COLO829 (cell line): Measurements from ENCODE around the gene MACROD1.
"Not testable (repeated sequence)": the region's sequence is repeated elsewhere in the genome, so short reads cannot be mapped to it uniquely, and the experiment has no call there.

Experiments
- DNase-seq: peaks from one replicate; pipeline ENCODE4 v3.0.0; 2012; ENCODE audit warnings: low spot score

MACROD1 gene

GRCh38 chr11:63997801-63998337 is 168.0 kb downstream of the MACROD1 start:
- DNase-seq = no peak

- no peak for DNase-seq
Observed at GRCh38 chr11:63997104-63997700, 168.7 kb downstream of the MACROD1 start.

DNA sequence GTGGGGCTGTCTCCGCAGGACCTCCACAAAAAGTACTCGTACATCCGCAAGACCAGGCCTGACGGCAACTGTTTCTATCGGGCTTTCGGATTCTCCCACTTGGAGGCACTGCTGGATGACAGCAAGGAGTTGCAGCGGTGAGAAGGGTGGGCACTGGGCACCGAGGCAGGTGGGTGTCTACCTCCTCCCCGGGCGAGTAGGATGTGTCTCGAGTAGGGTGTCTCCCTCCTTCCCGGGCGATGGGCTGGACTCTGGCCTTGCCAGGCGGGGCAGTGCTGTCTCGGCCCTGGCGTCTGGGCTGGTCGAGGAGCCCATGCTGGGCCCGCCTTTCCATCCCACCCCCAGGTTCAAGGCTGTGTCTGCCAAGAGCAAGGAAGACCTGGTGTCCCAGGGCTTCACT is 169.4 kb downstream of the MACROD1 start:
- DNase-seq = no peak

GRCh38 chr11:63993993-63994392 is 171.9 kb downstream of the MACROD1 start:
- DNase-seq = no peak

DNA sequence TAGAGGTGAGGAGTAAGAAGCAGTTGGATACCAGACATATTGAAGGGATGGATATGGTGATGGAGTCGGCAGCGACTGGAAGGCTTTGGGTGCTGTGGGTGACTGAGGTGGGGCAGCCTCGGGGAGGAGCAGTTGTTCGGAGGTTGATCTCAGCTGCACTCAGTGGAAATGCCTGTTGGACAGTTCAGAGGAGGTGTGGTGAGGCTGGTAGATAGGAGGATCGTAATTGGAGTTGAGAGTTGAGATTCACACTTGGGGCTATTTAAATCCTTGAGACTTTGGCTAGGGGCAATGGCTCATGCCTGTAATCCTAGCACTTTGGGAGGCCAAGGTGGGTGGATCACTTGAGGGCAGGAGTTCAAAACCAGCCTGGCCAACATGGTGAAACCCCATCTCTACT is 172.8 kb downstream of the MACROD1 start:
- DNase-seq = no peak

- DNase-seq = no peak
Observed at GRCh38 chr11:63991558-63991957, 174.4 kb downstream of the MACROD1 start.

DNA sequence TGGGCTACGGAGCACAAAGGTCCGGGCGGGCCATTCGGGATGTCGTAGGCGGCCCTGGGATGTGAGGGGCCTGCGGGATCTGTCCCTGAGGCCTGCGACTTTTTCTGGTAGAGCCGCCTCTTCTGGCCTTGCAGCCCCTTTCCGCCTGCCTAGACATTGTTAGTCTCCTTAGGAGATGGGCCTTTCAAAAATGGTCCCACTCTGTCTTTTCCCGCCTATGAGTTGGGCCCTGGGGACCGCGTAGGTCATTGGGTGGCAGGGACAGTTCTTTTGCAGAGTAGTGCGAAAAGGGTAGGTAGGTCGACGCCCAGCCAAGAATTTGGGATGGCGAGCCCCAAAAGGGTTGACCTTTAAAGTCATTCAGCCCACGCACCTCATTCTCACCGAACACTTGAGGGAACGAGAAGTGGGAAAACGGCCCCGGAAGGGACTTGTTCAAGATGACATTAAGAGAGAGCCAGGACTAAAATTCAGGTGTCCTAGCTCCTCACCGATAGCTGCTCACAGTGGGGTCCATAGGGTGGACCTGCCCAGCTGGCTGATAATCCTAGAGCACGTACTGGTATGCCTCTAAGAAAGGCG is 178.9 kb downstream of the MACROD1 start:
- no peak for DNase-seq

GRCh38 chr11:63986156-63986931 is 179.6 kb downstream of the MACROD1 start, which contains the start of gene OTUB1:
Gene OTUB1, plus strand, starts transcription at chr11:63986438. Its CDS starts 19 bp downstream, at chr11:63986457.
- peak; percentile 93 for DNase-seq

DNA sequence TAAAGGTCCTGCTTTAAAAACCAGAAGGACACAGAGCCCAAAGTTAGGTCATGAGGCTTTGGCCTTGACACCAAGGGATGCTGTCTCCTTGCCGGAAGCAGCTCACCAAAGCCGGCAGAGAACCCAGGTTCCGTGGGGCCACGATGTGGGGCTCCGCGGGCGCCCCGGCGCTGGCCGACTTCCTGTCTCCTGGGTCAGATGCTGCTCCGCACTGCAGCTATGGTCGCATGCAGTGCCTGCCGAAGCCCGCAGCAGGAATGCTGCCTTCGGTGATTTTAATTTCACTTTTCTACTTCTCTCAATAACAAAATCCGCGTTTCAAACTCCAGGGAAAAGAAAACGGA is 180.1 kb downstream of the MACROD1 start:
- no peak for DNase-seq

DNA sequence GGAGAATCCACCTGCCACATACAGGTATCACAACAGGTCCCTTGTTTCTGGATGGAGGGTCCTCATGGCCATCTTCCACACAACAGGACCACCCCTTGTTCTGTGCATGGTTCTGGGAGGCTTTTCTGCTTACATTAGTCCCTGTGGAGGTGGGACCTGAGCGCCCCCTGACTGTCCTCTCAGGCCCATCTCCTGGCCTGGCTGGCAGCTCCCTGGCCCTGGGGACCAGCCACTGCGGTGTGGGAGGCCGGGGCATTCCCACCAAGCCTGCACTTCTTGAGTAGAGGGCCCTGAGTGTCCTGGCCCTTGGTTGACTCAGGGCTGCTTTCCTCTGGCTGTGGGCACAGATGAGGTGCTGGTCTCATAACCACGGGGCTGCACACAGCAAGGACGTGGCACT is 186.5 kb downstream of the MACROD1 start:
- DNase-seq = no peak

GRCh38 chr11:63978551-63979239 is 187.2 kb downstream of the MACROD1 start:
- no peak for DNase-seq

- peak; percentile 99 for DNase-seq
Observed at GRCh38 chr11:63974259-63975143, 191.4 kb downstream of the MACROD1 start, which contains the start of gene COX8A. Gene COX8A, plus strand, starts transcription at chr11:63974620. Its CDS starts 61 bp downstream, at chr11:63974681.

GRCh38 chr11:63973912-63974258 is 192.0 kb downstream of the MACROD1 start:
- not testable (repeated sequence) for DNase-seq

DNA sequence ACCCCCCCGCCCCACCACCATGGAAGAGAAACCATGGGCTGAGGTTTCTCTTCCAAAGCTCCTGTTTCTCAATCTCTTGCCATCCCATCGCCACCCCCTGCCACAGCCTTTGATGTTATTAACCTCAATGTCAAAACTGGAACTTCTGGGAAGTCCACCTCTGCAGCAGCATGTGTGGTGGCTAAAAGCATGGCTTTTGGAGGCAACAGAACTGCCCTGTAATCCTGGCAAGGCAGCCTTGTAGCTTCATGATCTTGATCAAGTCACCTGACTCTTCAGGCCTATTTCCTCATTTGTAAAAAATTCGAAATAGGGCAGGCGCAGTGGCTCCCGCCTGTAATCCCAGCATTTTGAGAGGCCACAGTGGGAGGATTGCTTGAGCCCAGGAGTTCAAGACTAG is 195.0 kb downstream of the MACROD1 start:
- no peak for DNase-seq

GRCh38 chr11:63969461-63969860 is 196.5 kb downstream of the MACROD1 start:
- no peak for DNase-seq

- no peak for DNase-seq
Observed at GRCh38 chr11:63966444-63966843, 199.5 kb downstream of the MACROD1 start.

DNA sequence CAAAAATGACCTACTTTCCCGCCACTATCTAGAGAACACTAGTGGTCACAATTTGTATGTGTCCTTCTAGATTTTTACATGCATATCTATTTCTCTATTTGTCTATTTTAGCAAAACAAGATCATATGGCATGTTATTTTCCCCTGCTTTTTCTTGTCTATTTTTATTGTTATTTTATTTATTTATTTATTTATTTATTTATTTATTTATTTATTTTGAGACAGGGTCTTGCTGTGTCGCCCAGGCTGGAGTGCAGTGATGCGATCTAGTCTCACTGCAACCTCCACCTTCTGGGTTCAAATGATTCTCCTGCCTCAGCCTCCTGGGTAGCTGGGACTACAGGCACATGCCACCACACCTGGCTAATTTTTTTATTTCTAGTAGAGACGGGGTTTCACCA is 202.0 kb downstream of the MACROD1 start:
- DNase-seq = not testable (repeated sequence)

DNA sequence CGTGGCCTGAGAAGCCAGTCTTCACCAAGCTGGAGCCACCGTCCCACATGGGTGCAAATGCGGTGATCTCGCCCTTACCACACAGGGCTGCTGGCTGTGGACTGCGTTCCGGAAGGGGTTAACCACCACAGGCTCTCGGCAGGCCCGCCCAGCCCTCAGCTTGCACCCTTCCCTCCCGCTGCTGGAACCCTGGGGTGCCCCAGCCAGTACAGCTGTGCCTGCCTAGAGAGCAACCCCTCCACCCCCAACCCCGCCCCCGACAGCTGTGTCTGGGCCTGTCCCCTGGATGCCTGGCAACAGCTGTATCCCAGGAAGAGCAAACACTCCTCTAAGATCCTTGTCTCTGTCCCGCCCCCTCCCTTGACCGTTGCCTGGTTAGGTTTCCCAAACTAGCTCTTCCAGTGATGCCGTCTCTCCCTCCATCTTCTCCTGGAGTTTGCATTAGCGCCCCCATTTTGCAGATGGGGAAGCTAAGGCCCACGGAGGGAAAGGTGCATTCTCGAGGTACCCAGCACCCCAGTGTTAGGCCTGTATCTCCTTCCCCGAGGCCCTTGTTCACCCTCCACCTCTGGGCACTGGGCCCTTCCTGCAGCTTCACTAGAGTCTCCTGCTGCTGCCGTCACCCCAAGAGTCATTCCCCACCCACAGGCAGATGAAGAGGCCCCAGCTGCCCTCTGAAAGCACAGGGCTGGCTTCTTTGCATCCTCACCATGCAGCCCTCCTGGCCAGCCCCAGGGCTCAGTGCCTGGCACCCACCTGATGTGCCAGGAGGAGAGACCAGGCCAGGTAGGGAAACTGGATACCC is 204.1 kb downstream of the MACROD1 start:
- no peak for DNase-seq

- DNase-seq = no peak
Observed at GRCh38 chr11:63958008-63958407, 207.9 kb downstream of the MACROD1 start.

- DNase-seq = no peak
Observed at GRCh38 chr11:63952570-63952969, 213.3 kb downstream of the MACROD1 start.
